Activated T-helper 1 cell treated with Interleukin-2 at 50 U/mL for 16 hours (primary cell): ENCODE measurements around the gene MACROD1.

Experiments
- DNase-seq: peaks from one replicate; pipeline ENCODE4 v3.0.0-alpha.2; 2020; ENCODE audit warnings: low read depth

MACROD1 gene

DNA sequence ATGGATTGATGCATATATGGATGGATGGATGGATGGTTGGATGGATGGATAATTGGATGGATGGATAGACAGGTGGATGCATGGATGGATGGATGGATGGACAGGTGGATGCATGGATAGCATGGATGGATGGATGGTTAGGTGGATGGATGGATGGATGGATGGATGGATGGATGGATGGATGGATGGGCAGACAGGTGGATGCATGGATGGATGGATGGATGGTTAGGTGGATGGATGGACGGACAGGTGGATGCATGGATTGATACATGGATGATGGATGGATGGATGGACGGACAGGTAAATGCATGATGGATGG lies 52.5 kb downstream of the MACROD1 start:
- DNase-seq, result no peak

DNA sequence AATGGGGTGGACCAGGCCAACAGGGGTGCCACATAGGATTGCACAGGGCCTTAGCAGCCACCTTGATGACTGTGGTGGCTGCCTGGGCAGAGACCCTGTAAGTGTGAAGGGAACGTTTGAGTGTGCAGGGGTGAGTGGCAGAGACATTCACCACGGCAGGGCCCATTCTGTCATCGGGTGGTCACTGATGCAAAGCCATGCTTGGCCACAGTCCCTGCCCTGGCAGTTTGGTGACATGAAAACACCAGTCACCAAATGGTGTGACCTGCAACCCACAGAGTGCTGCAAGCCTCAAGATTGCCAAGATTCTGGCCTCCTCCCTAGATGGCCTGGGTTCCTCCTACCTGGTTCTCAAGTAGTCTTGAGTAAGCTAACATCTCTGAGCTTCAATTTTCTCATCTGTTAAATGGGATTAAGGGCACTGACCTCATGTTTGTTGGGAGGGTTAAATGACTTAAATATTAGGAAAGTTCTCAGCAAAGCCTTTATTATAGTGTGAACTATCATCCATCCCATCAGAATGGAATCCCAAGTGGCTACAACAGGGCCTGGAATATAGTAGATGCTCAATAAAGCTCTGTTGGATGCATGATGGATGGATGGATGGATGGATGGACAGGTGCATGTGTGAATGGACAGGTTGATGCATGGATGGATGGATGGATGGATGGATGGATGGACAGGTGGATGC lies 53.0 kb downstream of the MACROD1 start:
- no peak for DNase-seq

- DNase-seq, result no peak
Measured at GRCh38 chr11:64110465-64111375, 55.2 kb downstream of the MACROD1 start.

GRCh38 chr11:64109332-64109731 lies 56.6 kb downstream of the MACROD1 start:
- DNase-seq, result no peak

DNA sequence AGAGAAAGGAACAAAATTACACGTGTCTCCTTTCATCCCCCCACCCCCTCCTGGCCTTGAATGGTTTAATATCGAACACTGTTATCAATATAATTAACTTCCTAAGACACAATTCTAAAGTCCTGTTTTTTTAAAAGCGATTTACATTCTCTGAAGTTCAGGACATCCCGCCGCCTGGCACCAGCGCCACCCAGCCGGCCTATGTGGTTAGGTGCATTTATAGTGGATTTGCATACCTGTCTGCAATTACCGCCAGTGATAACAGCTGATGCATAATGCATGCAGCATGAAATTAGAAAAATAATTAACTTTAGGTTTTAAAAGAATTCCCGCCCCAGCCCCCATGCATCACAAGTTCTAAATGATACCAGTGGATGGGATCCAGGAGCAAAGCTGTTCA lies 58.6 kb downstream of the MACROD1 start:
- DNase-seq, result no peak

DNA sequence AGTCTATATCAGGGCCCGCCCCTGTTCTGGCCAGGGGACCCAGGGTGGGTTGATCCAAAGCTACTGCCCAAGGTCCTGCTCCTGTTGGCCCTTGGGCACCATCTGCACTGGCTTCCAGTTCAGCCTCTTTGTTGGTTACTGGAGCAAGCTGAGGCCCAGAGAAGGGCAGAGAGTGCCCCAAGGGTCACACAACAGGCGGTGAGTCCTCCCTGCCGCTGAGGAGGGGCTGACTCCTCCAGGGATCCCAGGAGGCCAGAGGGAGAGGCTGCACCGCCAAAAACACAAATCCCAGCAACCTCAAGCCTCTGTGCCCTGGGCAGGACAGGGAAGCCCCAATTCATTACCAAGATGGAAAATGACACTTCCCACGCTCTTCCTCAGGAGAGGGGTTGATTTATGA lies 61.3 kb downstream of the MACROD1 start:
- DNase-seq, result no peak

DNA sequence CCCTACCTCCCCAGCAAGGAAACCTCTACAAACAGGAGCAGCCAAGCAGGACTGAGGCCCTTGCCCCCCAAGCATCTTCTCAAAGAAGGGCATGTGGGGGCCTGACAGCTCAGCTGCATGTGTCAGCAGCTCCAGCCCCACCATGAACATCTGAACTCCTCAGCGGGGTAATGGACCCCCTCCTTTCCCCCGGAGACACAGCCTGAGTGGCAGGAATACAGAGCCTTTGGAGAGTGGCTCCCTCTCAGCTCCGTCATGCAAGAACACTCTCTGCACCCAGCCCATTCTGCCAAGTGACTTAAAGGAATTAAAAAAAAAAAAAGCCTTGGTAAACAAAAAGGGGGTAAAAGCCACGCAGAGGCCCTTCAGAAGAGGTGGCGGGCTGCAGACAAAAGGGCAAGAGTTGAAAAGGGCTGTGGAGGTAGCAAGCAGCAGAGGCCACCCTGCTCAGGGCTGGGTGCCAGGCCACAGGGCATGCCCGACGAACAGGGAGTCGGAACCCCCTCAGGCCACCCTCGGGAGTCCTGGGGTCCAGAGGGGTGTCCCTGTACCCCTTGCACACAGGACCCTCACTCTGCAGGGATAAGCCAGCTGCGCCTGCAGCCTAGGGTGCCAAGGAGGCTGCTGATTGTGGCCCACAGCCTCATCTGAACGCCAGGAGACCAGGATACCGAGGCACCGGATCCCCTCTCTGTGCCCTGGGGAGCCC lies 62.5 kb downstream of the MACROD1 start:
- DNase-seq, result no peak

DNA sequence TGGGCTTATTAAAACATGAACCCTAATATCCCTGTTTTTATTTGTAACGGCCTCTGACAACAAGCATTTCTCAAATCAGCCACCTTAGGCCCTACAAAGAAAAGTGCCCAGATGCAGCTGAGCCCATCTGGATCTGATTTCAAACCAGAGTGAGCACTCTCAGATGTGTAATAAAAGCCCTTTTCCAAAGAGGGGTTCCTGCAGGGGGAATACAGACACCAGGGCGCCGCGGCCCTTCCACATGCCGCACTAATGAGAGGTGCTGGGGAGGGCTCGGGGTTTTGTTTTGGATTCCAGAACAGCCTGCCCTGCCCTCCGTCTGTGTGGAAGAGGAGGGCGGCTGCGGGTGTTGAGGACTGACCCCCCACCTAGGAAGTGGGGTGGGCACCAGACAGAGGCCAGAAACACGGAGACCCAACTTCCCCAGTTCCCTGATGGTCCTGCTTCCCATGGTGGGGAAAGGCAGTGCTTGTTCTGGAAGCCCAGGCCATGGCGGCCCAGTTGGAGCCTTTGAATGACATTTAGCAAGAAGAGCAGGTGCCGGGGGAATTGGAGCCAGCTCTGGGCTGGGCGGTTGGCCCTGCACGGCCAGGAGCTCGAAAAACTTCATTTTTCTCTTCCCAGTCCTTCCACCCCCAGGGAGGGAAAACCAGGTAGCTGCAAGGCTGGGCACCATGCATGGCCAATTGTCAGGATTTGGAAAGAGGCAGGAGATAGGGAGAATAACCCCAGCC lies 63.7 kb downstream of the MACROD1 start:
- no peak for DNase-seq

DNA sequence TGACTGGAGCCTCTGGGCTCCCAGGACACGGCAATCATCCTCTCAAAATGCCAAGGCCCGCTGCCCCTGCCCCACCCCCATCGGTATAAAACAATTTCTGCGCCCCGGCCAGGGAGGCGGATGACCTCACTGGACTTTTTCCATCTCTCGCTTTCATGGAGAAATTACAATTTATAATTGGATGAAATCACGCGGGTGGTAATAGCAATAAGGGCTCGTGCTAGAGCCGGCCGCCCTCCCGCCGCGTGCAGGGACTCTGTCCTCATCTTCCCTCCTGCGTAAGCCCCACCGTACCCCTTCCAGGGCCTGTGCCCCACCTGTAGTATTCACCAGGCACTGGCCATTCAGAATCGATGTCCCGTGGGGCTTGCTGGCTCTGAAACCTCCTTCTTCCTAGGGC lies 64.5 kb downstream of the MACROD1 start:
- DNase-seq, result no peak

DNA sequence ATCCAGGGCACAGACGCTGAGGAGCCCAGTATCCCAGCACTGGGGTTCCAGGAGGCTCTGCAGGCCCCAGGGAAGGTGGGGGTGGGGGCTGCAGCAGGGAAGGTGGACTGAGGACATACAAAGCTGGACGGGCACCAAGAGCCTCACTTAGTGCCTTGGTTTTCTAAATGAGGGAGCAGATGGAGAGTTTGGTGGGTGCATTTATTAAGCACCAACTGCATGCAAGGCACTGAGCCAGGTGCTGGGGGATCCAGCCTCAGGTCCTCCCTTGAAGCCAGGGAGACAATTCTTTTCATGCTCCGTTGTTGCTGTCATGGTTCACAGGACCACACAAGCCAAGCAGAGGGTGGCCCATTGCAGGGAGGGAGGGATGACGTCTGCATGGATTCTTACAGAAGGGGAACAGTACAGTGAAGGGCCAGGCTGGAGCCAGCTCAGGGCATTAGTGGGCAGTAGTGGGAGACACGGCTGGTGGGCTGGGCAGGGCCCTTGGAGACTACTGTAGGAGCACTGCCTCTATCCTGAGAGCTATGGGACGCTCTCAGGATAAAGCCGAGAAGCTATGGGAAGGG lies 65.0 kb downstream of the MACROD1 start:
- DNase-seq, result no peak

- no peak for DNase-seq
Measured at GRCh38 chr11:64100360-64100759, 65.6 kb downstream of the MACROD1 start.

GRCh38 chr11:64099436-64099835 lies 66.5 kb downstream of the MACROD1 start:
- DNase-seq, result no peak

DNA sequence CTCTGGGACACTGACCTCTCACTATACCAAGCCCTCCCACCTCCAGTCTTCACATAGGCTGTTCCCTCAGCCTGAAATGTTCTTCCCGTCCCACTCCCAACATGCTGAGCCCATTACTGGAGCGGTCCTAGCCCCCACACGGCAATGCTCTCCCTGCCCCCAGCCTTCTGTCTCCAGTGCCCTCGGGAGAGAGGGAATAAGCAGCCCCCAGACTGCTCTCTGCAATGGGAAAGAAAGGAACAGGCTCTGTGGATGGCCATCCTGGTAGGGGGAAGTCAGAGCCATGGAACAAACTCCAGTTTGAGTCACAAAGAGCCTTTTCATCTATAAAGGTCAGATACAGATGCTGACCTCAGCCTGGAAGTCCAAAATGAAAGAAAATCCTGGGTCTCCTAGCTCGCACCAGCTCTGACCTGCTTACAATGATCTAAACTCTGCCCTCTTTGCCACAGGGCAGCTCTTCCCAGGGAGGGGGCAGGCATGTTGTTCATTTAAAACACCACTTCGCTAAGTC lies 67.5 kb downstream of the MACROD1 start:
- no peak for DNase-seq

GRCh38 chr11:64097468-64098317 lies 68.2 kb downstream of the MACROD1 start:
- no peak for DNase-seq

- no peak for DNase-seq
Measured at GRCh38 chr11:64096835-64097234, 69.1 kb downstream of the MACROD1 start.

- no peak for DNase-seq
Measured at GRCh38 chr11:64095949-64096348, 70.0 kb downstream of the MACROD1 start.

DNA sequence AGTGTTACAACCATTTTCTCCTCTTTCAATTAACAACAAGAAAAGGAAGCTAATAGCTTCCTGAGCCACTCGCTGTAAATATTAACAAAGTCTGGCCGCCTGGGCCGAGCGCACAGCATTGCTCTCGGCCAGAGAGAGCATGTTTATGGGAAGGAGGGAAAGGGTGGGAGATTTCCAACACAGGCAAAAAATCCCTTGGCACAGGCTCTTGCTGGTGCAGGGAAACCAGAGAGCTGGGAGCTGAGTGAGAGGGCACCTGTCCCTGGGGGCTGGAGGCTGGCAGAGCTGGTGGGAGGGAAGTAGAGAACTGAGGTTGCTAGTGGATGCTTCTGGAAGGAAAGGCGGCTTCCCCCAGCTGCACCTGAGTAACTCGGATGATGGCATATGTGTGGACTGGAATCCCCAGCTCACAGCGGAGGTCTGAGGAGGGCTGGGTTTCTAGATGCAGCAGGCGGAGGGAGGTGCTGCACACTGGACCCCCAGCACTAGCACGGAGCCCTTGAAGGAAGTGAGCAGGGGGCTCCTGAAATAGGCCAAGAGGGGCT lies 70.6 kb downstream of the MACROD1 start:
- no peak for DNase-seq

- DNase-seq, result no peak
Measured at GRCh38 chr11:64094463-64095260, 71.3 kb downstream of the MACROD1 start.

DNA sequence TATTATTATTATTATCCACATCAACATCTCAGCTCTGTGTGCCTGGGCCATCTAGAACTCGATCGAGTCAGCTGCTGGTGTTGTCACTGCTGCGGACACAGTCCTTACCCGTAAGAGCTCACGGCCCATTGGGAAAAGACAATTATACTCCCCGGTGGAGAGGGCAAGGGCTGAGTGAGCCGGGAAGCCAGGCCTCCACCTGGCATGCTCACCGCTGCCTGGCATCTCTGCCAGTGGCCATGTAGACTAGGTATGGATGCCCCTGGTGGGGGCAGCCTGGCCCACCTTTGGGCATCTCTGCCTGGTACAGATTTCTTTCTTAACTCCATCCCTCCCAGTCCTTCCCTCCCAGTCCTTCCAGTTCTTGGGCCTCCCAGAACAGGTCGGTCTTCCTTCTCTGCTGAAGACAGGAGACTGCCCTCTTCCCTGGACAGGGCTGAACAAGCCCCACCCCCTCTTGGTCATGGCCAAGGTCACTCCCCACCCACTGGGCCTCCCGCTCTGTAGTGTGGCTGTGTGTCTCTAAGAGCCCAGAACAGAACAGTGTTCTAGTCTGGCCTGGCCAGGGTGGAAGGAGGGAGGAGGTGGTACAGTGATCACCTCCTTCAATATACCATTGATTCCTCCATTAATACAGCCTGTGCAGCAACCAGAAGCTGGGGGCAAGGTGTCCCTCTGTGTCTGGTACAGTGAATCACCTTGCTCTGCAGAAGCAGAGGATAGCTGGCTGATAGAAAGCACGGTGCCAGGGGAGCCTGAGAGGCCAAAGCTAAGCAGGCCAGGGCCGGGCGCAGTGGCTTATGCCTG lies 72.5 kb downstream of the MACROD1 start:
- DNase-seq, result no peak
